ENCODE results near the gene WNK2. TPM values are rescaled to one million over a fixed set of nuclear protein-coding genes. Genes with fewer than 3 reads are reported as not detected.

The WNK2 gene
- total and polyA plus RNA-seq, 12 donors, result 1.1 to 17.6 (median 8.4) TPM

DNA sequence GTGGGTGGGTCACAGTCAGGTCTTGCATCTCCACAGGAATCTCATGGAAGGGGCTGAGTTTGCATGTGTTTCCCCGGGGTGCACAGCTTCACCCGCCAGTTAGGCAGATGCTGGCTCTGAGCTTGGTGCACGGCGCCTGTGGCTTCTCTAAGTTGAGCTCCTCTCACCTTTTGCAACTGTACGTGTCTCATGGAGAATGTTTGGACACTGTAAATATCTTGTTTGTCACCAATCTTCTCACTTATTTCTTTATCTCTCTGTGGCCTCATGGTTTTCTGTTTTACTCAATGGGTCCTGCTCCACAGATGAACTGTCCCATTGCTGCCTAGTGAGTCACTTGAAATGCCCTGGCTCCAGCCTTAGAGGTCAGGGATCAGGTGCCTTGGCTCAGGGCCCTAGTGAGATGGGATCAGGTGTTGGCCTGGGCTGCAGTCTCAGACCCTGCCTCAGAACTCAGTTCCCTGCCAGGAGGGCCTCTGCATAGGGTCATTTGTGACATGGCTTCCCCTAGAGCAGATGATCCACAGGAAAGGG lies 61.6 kb downstream of the WNK2 start:
- WGBS, 4 donors, result 81 to 94% (median 91%) methylated on average over 4 to 5 of the region's 5 CpGs
- H3K9me3 ChIP-seq (replicated peaks in 1 of 3), result no peaks in the 10 kb centered on the region
- H3K36me3 ChIP-seq (replicated peaks in 1 of 2), result no peaks in the 10 kb centered on the region
- no peaks in the 10 kb centered on the region for H3K4me1 ChIP-seq (replicated peaks in 1 of 2)
- no peak overlapping the region for H3K27ac ChIP-seq
- H3K27me3 ChIP-seq, result no peaks in the 10 kb centered on the region
- TF ChIP-seq POLR2A (IDR thresholded peaks at IDR 0.05), result no peak
- no peak overlapping the region for H3K4me3 ChIP-seq
- DNase-seq, result peak in 2 of 7 donors; percentile 12 to 29
- intact Hi-C loops (cut with DNase I), result no loop called here

DNA sequence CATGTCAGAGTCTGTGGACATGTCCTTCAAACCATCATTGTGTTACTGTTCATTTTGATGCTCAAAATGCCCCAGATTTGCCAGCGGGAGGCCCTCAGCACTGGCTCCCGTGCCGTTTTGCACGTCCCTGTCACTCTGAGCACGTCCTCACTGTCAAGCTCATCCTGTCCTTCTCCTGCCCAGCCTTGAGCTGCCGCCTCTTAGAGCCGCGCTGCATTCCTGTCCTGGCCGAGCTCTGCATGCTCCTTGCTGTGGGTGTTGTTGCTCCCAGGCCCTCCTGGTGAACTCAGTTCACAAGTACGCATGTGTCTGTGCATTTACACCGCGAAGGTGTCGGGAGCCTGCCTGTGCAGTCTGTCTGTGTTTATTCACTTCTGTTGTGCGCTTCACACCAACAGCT lies 62.2 kb downstream of the WNK2 start:
- H3K27me3 ChIP-seq, result no peaks in the 10 kb centered on the region
- no peak overlapping the region for H3K4me3 ChIP-seq
- WGBS, 4 donors, result 94% methylated on average over 13 to 14 of the region's 14 CpGs
- intact Hi-C loops (cut with DNase I), result no loop called here
- TF ChIP-seq POLR2A (IDR thresholded peaks at IDR 0.05), result no peak
- TF ChIP-seq, protein P1, sequence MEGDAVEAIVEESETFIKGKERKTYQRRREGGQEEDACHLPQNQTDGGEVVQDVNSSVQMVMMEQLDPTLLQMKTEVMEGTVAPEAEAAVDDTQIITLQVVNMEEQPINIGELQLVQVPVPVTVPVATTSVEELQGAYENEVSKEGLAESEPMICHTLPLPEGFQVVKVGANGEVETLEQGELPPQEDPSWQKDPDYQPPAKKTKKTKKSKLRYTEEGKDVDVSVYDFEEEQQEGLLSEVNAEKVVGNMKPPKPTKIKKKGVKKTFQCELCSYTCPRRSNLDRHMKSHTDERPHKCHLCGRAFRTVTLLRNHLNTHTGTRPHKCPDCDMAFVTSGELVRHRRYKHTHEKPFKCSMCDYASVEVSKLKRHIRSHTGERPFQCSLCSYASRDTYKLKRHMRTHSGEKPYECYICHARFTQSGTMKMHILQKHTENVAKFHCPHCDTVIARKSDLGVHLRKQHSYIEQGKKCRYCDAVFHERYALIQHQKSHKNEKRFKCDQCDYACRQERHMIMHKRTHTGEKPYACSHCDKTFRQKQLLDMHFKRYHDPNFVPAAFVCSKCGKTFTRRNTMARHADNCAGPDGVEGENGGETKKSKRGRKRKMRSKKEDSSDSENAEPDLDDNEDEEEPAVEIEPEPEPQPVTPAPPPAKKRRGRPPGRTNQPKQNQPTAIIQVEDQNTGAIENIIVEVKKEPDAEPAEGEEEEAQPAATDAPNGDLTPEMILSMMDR (IDR thresholded peaks at IDR 0.05), result no peak
- DNase-seq, result no peak
- no peak overlapping the region for H3K27ac ChIP-seq
- H3K36me3 ChIP-seq (replicated peaks in 1 of 2), result no peaks in the 10 kb centered on the region
- H3K4me1 ChIP-seq (replicated peaks in 1 of 2), result no peaks in the 10 kb centered on the region
- no peaks in the 10 kb centered on the region for H3K9me3 ChIP-seq (replicated peaks in 1 of 3)

DNA sequence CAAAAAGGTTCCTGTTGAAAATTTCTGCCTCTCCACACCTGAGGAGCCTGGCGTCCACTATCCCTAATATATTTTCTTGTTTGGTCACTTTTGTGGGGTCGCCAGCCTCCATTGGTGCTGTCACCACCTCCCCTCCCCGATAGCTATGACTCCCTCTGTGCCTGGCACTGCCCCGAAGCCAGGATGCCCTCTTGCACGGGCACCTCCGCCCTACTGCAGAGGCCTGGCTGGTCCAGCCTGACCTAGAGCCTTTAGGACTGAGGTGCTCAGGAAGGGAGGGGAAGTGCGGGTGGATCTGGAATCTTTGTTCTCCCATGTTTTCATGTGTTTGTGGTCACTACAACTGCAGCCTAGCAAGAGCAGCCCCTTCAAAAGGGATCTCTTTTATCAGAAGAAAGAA lies 62.6 kb downstream of the WNK2 start:
- H3K4me1 ChIP-seq (replicated peaks in 1 of 2), result no peaks in the 10 kb centered on the region
- no peak for DNase-seq
- intact Hi-C loops (cut with DNase I), result no loop called here

DNA sequence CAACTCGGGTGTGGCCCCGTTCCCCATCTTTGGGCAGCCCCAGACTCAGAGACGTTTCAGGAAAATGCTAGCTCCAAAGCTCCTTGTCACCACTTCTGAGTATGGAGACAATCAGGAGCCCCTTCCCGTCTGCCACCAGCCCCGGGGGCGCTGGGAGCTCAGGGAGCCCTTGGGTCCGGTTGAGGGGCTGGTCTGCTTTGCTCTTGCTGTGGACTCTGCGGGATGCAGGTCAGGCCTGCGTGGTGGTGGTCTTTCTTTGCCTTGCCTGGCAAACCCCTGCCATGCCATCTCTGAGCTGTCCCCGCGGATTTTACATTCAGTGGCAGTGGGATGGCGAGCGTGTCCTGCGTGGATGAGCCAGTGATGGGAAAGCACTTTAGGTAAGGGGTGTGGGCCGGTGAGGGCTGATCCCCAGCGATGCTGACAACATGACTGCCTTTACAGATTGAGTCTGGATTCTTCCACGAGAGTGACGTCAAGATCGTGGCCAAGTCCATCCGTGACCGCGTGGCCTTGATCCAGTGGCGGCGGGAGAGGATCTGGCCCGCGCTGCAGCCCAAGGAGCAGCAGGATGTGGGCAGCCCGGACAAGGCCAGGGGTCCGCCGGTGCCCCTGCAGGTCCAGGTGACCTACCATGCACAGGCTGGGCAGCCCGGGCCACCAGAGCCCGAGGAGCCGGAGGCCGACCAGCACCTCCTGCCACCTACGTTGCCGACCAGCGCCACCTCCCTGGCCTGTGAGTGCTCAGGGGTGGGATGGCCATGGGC lies 63.3 kb downstream of the WNK2 start:
- 93 to 97% (median 95%) methylated on average over 22 to 36 of the region's 36 CpGs for WGBS, 4 donors
- no peak overlapping the region for H3K4me3 ChIP-seq
- no peaks in the 10 kb centered on the region for H3K36me3 ChIP-seq (replicated peaks in 1 of 2)
- no peak for TF ChIP-seq POLR2A (IDR thresholded peaks at IDR 0.05)
- TF ChIP-seq, protein P1 (IDR thresholded peaks at IDR 0.05), result no peak
- no peak overlapping the region for H3K27ac ChIP-seq
- H3K27me3 ChIP-seq, result no peaks in the 10 kb centered on the region
- H3K4me1 ChIP-seq (replicated peaks in 1 of 2), result no peaks in the 10 kb centered on the region
- intact Hi-C loops (cut with DNase I), result no loop called here
- no peaks in the 10 kb centered on the region for H3K9me3 ChIP-seq (replicated peaks in 1 of 3)
- no peak for DNase-seq

More for the DNA sequence above, 62.6 kb downstream of the WNK2 start:
- no peaks in the 10 kb centered on the region for H3K9me3 ChIP-seq (replicated peaks in 1 of 3)
- no peaks in the 10 kb centered on the region for H3K36me3 ChIP-seq (replicated peaks in 1 of 2)
- H3K27ac ChIP-seq, result no peak overlapping the region
- 92 to 96% (median 95%) methylated on average over 7 of the region's 7 CpGs for WGBS, 4 donors
- no peak overlapping the region for H3K4me3 ChIP-seq
- no peaks in the 10 kb centered on the region for H3K27me3 ChIP-seq
- TF ChIP-seq POLR2A (IDR thresholded peaks at IDR 0.05), result no peak
- TF ChIP-seq, protein P1 (IDR thresholded peaks at IDR 0.05), result no peak

DNA sequence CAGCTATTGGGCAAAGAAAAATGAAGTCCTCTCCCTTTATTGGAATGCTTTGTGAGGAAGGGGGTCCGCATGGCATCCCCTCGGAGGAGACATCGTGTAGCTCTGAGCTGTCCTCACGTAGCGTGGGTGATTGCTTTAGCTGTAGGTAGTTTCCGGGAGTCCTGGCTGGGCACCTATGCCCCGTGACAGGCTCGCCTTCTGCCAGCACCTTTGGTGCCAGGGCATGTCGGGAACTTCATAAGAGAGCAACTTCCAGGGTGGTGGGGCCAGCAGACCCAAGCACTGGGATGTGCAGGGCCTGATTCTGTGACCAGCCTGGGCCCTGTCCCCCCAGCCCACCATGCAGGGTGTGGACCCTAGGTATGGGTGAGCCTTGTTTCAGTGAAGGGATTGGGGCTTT lies 64.0 kb downstream of the WNK2 start:
- no peak overlapping the region for H3K27ac ChIP-seq
- DNase-seq, result no peak
- TF ChIP-seq, protein P1 (IDR thresholded peaks at IDR 0.05), result no peak
- TF ChIP-seq POLR2A (IDR thresholded peaks at IDR 0.05), result no peak
- 85 to 100% (median 89%) methylated on average over 4 to 9 of the region's 9 CpGs for WGBS, 4 donors
- intact Hi-C loops (cut with DNase I), result no loop called here
- no peaks in the 10 kb centered on the region for H3K9me3 ChIP-seq (replicated peaks in 1 of 3)
- no peaks in the 10 kb centered on the region for H3K4me1 ChIP-seq (replicated peaks in 1 of 2)
- no peaks in the 10 kb centered on the region for H3K27me3 ChIP-seq
- H3K36me3 ChIP-seq (replicated peaks in 1 of 2), result no peaks in the 10 kb centered on the region
- no peak overlapping the region for H3K4me3 ChIP-seq

All from adrenal gland (tissue), 12 donors.